H1 (cell line): ENCODE measurements around the gene OGT. TPM values are rescaled to one million over a fixed set of nuclear protein-coding genes. Genes with fewer than 3 reads are reported as not detected.

Experiments
- CTCF ChIA-PET: fragments of 300-600 bp; sonication (Branson Sonifier 250); formaldehyde crosslinking; loops from one replicate; lab custom pipeline; 2021; ENCODE audit not compliant: partially characterized antibody; lab: Charles Lee
- POLR2A ChIA-PET: fragments of 300-600 bp; sonication (Branson Sonifier 250); formaldehyde crosslinking; loops from one replicate; lab custom pipeline; 2021; ENCODE audit warnings: inconsistent platforms; ENCODE audit not compliant: partially characterized antibody; lab: Charles Lee
- DNase-seq, 2 experiments: peaks; one replicate each; pipeline versions ENCODE4 v3.0.0 to v3.0.0-alpha.2; 2010 to 2022; ENCODE audit warnings: low spot score in 2 of 2, low read depth in 1 of 2, mixed read lengths in 1 of 2
- FAIRE-seq: peaks from 2 replicates; lab custom pipeline; 2011; peaks lifted over from hg19 to GRCh38; lab: Jason Lieb, UNC
- H2AFZ ChIP-seq: 2 replicates; pipeline ENCODE4 v1.8.1; 2012; ENCODE audit warnings: low read length, inconsistent platforms
- H2AK5ac ChIP-seq: 2 replicates; pipeline ENCODE4 v1.6.1; 2013; ENCODE audit warnings: low read depth, low read length
- H2BK120ac ChIP-seq: replicated peaks from 2 replicates; pipeline ENCODE3; 2013; ENCODE audit warnings: low read depth, low read length, inconsistent platforms
- H2BK12ac ChIP-seq: 2 replicates; pipeline ENCODE4 v1.6.1; 2013; ENCODE audit warnings: low read depth, low read length
- H2BK15ac ChIP-seq: 2 replicates; pipeline ENCODE4 v1.6.1; 2013; ENCODE audit warnings: low read length
- H2BK20ac ChIP-seq: 2 replicates; pipeline ENCODE4 v1.6.1; 2013; ENCODE audit warnings: low read length
- H2BK5ac ChIP-seq: 2 replicates; pipeline ENCODE4 v1.6.1; 2013; ENCODE audit warnings: low read depth, low read length
- H3K14ac ChIP-seq: 2 replicates; pipeline ENCODE4 v1.6.1; 2013; ENCODE audit warnings: inconsistent platforms; ENCODE audit not compliant: insufficient read length
- H3K18ac ChIP-seq: 2 replicates; pipeline ENCODE4 v1.6.1; 2013; ENCODE audit warnings: low read length; ENCODE audit errors: extremely low read depth
- H3K23ac ChIP-seq: 2 replicates; pipeline ENCODE4 v1.6.1; 2013; ENCODE audit warnings: inconsistent platforms; ENCODE audit not compliant: insufficient read length
- H3K23me2 ChIP-seq: 2 replicates; pipeline ENCODE4 v1.6.1; 2013; ENCODE audit warnings: low read depth, low read length
- H3K27ac ChIP-seq: 2 replicates; pipeline ENCODE4 v1.6.1; 2011; ENCODE audit warnings: low read depth, low read length, inconsistent platforms
- H3K27me3 ChIP-seq, 4 experiments: replicated peaks in 1 of 4; 1 replicate in 1 of 4; 2 replicates in 3 of 4; pipeline versions ENCODE4 v1.6.1 to v1.8.1; 2011 to 2013; ENCODE audit warnings: low read length in 3 of 4, mild to moderate bottlenecking in 3 of 4, inconsistent platforms in 2 of 4, mixed read lengths in 2 of 4, moderate library complexity in 1 of 4; ENCODE audit not compliant: control insufficient read depth in 3 of 4, insufficient read depth in 3 of 4; ENCODE audit errors: extremely low read depth in 1 of 4
- H3K36me3 ChIP-seq, 4 experiments: 2 replicates each; pipeline versions ENCODE4 v1.6.1 to v1.8.1; 2011 to 2013; ENCODE audit warnings: mild to moderate bottlenecking in 4 of 4, low read length in 3 of 4, moderate library complexity in 2 of 4, control low read depth in 1 of 4, inconsistent platforms in 1 of 4; ENCODE audit not compliant: insufficient read depth in 4 of 4, control insufficient read depth in 2 of 4
- H3K4ac ChIP-seq: replicated peaks from 2 replicates; pipeline ENCODE3; 2013; ENCODE audit warnings: low read length, low read depth, mixed read lengths, inconsistent platforms; ENCODE audit not compliant: insufficient read length
- H3K4me1 ChIP-seq, 4 experiments: replicated peaks in 1 of 4; 1 replicate in 1 of 4; 2 replicates in 3 of 4; pipeline versions ENCODE4 v1.6.1 to v1.8.1; 2011 to 2013; ENCODE audit warnings: low read length in 3 of 4, inconsistent platforms in 2 of 4, mixed read lengths in 1 of 4; ENCODE audit not compliant: insufficient read depth in 4 of 4, control insufficient read depth in 3 of 4
- H3K4me2 ChIP-seq, 2 experiments: 2 replicates each; pipeline versions ENCODE4 v1.6.1 to v1.8.1; 2011 to 2013; ENCODE audit warnings: low read depth in 2 of 2, low read length in 2 of 2, control low read depth in 1 of 2, inconsistent platforms in 1 of 2, mild to moderate bottlenecking in 1 of 2; ENCODE audit not compliant: insufficient read depth in 1 of 2
- H3K4me3 ChIP-seq, 4 experiments: fragments of 200-600, 300-600 bp in 1 of 4; sonication (generic), shearing (Covaris generic), sonication (Bioruptor Twin) in 1 of 4; 2 replicates each; pipeline versions ENCODE4 v1.5.1 to v1.8.1; 2011 to 2016; ENCODE audit warnings: low read length in 4 of 4, low read depth in 3 of 4, control low read depth in 2 of 4, inconsistent platforms in 2 of 4, mild to moderate bottlenecking in 2 of 4, mixed read lengths in 1 of 4, moderate library complexity in 1 of 4; ENCODE audit not compliant: insufficient read depth in 2 of 4; ENCODE audit errors: extremely low read depth in 1 of 4
- H3K56ac ChIP-seq: replicated peaks from 2 replicates; pipeline ENCODE3; 2013; ENCODE audit warnings: low read depth, mild to moderate bottlenecking, mixed read lengths, low read length, inconsistent platforms; ENCODE audit not compliant: insufficient read length
- H3K79me1 ChIP-seq: 2 replicates; pipeline ENCODE4 v1.6.1; 2013; ENCODE audit warnings: low read depth, low read length, control low read depth
- H3K79me2 ChIP-seq, 2 experiments: 2 replicates each; pipeline versions ENCODE4 v1.6.1 to v1.8.1; 2012 to 2013; ENCODE audit warnings: low read length in 2 of 2, mild to moderate bottlenecking in 2 of 2, inconsistent platforms in 1 of 2; ENCODE audit not compliant: insufficient read depth in 2 of 2, control insufficient read depth in 1 of 2
- H3K9ac ChIP-seq, 4 experiments: replicated peaks in 1 of 4; 1 replicate in 1 of 4; 2 replicates in 3 of 4; pipeline versions ENCODE4 v1.6.1 to v1.8.1; 2011 to 2013; ENCODE audit warnings: low read depth in 3 of 4, low read length in 3 of 4, control low read depth in 2 of 4, mild to moderate bottlenecking in 2 of 4, moderate library complexity in 2 of 4, inconsistent platforms in 1 of 4; ENCODE audit errors: extremely low read depth in 1 of 4
- H3K9me3 ChIP-seq, 2 experiments: 2 replicates each; pipeline versions ENCODE4 v1.6.1 to v1.8.1; 2012 to 2013; ENCODE audit warnings: mild to moderate bottlenecking in 2 of 2, moderate library complexity in 2 of 2, control low read depth in 1 of 2, inconsistent platforms in 1 of 2, low read depth in 1 of 2, low read length in 1 of 2, mixed read lengths in 1 of 2; ENCODE audit not compliant: insufficient read depth in 2 of 2
- H4K20me1 ChIP-seq, 2 experiments: replicated peaks in 1 of 2; 2 replicates each; pipeline versions ENCODE3 to v1.8.1; 2011 to 2013; ENCODE audit warnings: inconsistent platforms in 2 of 2, low read length in 2 of 2, mild to moderate bottlenecking in 1 of 2; ENCODE audit not compliant: insufficient read depth in 2 of 2, control insufficient read depth in 1 of 2
- H4K5ac ChIP-seq: 2 replicates; pipeline ENCODE4 v1.6.1; 2013; ENCODE audit warnings: low read length, low read depth, mixed read lengths, inconsistent platforms; ENCODE audit not compliant: insufficient read length
- H4K8ac ChIP-seq: 2 replicates; pipeline ENCODE4 v1.8.0; 2013; ENCODE audit warnings: mild to moderate bottlenecking, moderate library complexity, low read length, inconsistent platforms; ENCODE audit not compliant: insufficient read depth; ENCODE audit errors: extremely low read depth
- H4K91ac ChIP-seq: replicated peaks from 2 replicates; pipeline ENCODE3; 2013; ENCODE audit warnings: low read length, mixed read lengths, inconsistent platforms; ENCODE audit not compliant: insufficient read length
- BACH1 ChIP-seq: IDR thresholded peaks from 2 replicates; pipeline ENCODE4 v1.6.1; 2012; ENCODE audit warnings: low read length, improper control_type of control experiment
- CBX5 ChIP-seq: fragments of 300-800, 300-1000 bp; sonication (generic); IDR thresholded peaks from 2 replicates; pipeline ENCODE4 v1.7.1; 2016; ENCODE audit warnings: antibody characterized with exemption, low read length, low read depth
- CBX8 ChIP-seq: fragments of 300-800, 300-1000 bp; sonication (generic); IDR thresholded peaks from 2 replicates; pipeline ENCODE4 v1.7.1; 2016; ENCODE audit warnings: low read depth, low read length, borderline replicate concordance
- CREB1 ChIP-seq: IDR thresholded peaks from 2 replicates; pipeline ENCODE4 v1.6.1; 2012; ENCODE audit warnings: inconsistent platforms
- HDAC6 ChIP-seq: IDR thresholded peaks from one replicate; pipeline ENCODE4 v1.7.1; 2012; ENCODE audit warnings: low read depth, mild to moderate bottlenecking, inconsistent platforms, low read length, moderate library complexity
- KDM5A ChIP-seq: fragments of 200-600 bp; IDR thresholded peaks from 2 replicates; pipeline ENCODE4 v1.7.1; 2012; ENCODE audit warnings: mild to moderate bottlenecking, low read length, inconsistent platforms, mixed read lengths
- MAX ChIP-seq: IDR thresholded peaks from 2 replicates; pipeline ENCODE4 v1.6.1; 2012; ENCODE audit warnings: inconsistent platforms
- NRF1 ChIP-seq: IDR thresholded peaks from 2 replicates; pipeline ENCODE4 v1.6.1; 2011; ENCODE audit warnings: mild to moderate bottlenecking, low read depth, low read length, improper control_type of control experiment
- POU5F1 ChIP-seq: IDR thresholded peaks from 2 replicates; pipeline ENCODE4 v1.6.1; 2011; ENCODE audit warnings: low read depth, mild to moderate bottlenecking, low read length, moderate library complexity
- RFX5 ChIP-seq: IDR thresholded peaks from 2 replicates; pipeline ENCODE4 v1.6.1; 2011; ENCODE audit warnings: low read depth, low read length, improper control_type of control experiment, borderline replicate concordance
- SAP30 ChIP-seq: fragments of 300-600 bp; sonication (generic); IDR thresholded peaks from 2 replicates; pipeline ENCODE4 v1.7.1; 2012; ENCODE audit warnings: low read length, moderate library complexity, mild to moderate bottlenecking, inconsistent platforms; ENCODE audit not compliant: insufficient read depth, insufficient replicate concordance
- SIN3A ChIP-seq, 2 experiments: IDR thresholded peaks in 1 of 2; conservative IDR thresholded peaks in 1 of 2; 2 replicates each; pipeline ENCODE4 v1.6.1; 2011 to 2012; ENCODE audit warnings: low read length in 2 of 2, improper control_type of control experiment in 1 of 2, low read depth in 1 of 2, mild to moderate bottlenecking in 1 of 2
- SP2 ChIP-seq: IDR thresholded peaks from 2 replicates; pipeline ENCODE4 v1.6.1; 2012; ENCODE audit warnings: mild to moderate bottlenecking, low read length, inconsistent platforms
- TAF7 ChIP-seq: optimal IDR thresholded peaks from 2 replicates; pipeline ENCODE3; 2011; ENCODE audit warnings: low read depth, mild to moderate bottlenecking, inconsistent platforms, low read length, moderate library complexity, borderline replicate concordance
- WGBS, 2 experiments: shearing (Covaris generic) in 1 of 2; methylation state at CpG; one replicate each; pipeline versions ENCODE4 v1.1.6 to v1.1.7; 2013 to 2015; ENCODE audit warnings: low lambda C conversion rate in 2 of 2, mixed read lengths in 2 of 2, inconsistent platforms in 1 of 2, low coverage in 1 of 2, missing lambda C conversion rate in 1 of 2; ENCODE audit not compliant: insufficient replicate concordance in 2 of 2, insufficient coverage in 1 of 2, insufficient read length in 1 of 2; ENCODE audit errors: extremely low coverage in 1 of 2, missing lambda C conversion rate in 1 of 2; 5-methylcytosine and 5-hydroxymethylcytosine counted together
- polyA plus RNA-seq, 7 experiments: library from polyadenylated mRNA; depleted of rRNA in 3 of 7; stranded (reverse) in 5 of 7; unstranded in 2 of 7; fragments of >200 nt in 5 of 7; fragments of 200-250 nt in 2 of 7; gene quantifications; 1 replicate in 5 of 7; 2 replicates in 1 of 7; 4 replicates in 1 of 7; pipeline versions ENCODE4 v1.2.1 to v1.2.3, GENCODE V29; 2011 to 2013; ENCODE audit warnings: missing spikeins in 2 of 7, mixed read lengths in 2 of 7
- total RNA-seq: library from RNA; stranded (reverse); fragmentation: NEBNext Ultra II Directional; extraction: Animal tissue kit (Norgen Biotek cat#: 25700); gene quantifications from 2 replicates; pipeline ENCODE4 v1.2.1, GENCODE V29; 2021

The OGT gene
- total and polyA plus RNA-seq, 2 of the 8 experiments (the other 6 are each of a cell fraction or from before 2014, with no cell fraction given) = 130 to 169 TPM

- no peak overlapping the region for H2BK120ac ChIP-seq
- H3K9ac ChIP-seq = no peak overlapping the region
- FAIRE-seq (no peak), DNase-seq (no peak)
- no peaks in the 10 kb centered on the region for H3K36me3 ChIP-seq
- no peaks in the 10 kb centered on the region for H3K23me2 ChIP-seq
- H3K79me1 ChIP-seq = no peaks in the 10 kb centered on the region
- no peak overlapping the region for H3K56ac ChIP-seq
- no peak overlapping the region for H3K4me3 ChIP-seq
- H2BK12ac ChIP-seq = no peak overlapping the region
- H4K20me1 ChIP-seq = no peaks in the 10 kb centered on the region
- H4K8ac ChIP-seq = no peak overlapping the region
- H3K4me1 ChIP-seq = no peaks in the 10 kb centered on the region
- H3K18ac ChIP-seq = no peak overlapping the region
- H2BK20ac ChIP-seq = no peak overlapping the region
- no peak overlapping the region for H3K27ac ChIP-seq
- H3K14ac ChIP-seq = no peak overlapping the region
- H3K79me2 ChIP-seq = no peaks in the 10 kb centered on the region
- no peak overlapping the region for H4K91ac ChIP-seq
- H3K23ac ChIP-seq = no peak overlapping the region
- no peaks in the 10 kb centered on the region for H3K9me3 ChIP-seq
- ChIA-PET POLR2A (interaction anchor here (1.4 kb wide), 1 partner anchor 26 kb away, joined by 5 read pairs; no protein-coding TSS in a partner anchor), CTCF (no interaction called here)
- WGBS, 2 experiments = 89% methylated on average over 4 of the region's 5 CpGs; no CpG with 5 or more reads in 1 of the 2 experiments
- no peak overlapping the region for H3K4me2 ChIP-seq
- no peak overlapping the region for H2AFZ ChIP-seq
- TF ChIP-seq TAF7 (no peak), NRF1 (no peak), SP2 (no peak), KDM5A (no peak), CREB1 (no peak), BACH1 (no peak), SAP30 (no peak), POU5F1 (no peak), SIN3A (conservative IDR thresholded peaks at IDR 0.05 in 1 of 2, IDR thresholded peaks at IDR 0.05 in 1 of 2; ENCODE audit: low read depth in 1 of 2, low read length in 2 of 2) (no peak), RFX5 (no peak), MAX (no peak), CBX8 (no peak), HDAC6 (no peak), CBX5 (no peak)
- H2BK5ac ChIP-seq = no peak overlapping the region
- no peak overlapping the region for H2BK15ac ChIP-seq
- no peak overlapping the region for H2AK5ac ChIP-seq
- H3K4ac ChIP-seq = no peak overlapping the region
- H4K5ac ChIP-seq = no peak overlapping the region
- H3K27me3 ChIP-seq = no peaks in the 10 kb centered on the region
These were observed 43.4 kb upstream of the OGT start for GRCh38 chrX:71489540-71489939.
